DND-41 (cell line): ENCODE results near the gene C10orf90.

Experiments
- ATAC-seq: fragments of 200-7000 bp; cut with Tn5 transposase; 3 replicates; pipeline ENCODE4 v1.9.1; 2021; ENCODE audit warnings: low read depth; ENCODE audit not compliant: insufficient read depth
- DNase-seq: peaks from one replicate; pipeline ENCODE4 v3.0.0-alpha.2; 2020
- H2AFZ ChIP-seq: 2 replicates; pipeline ENCODE4 v1.6.0; 2012; ENCODE audit warnings: low read depth, low read length
- H3K27ac ChIP-seq: 2 replicates; pipeline ENCODE4 v1.5.1; 2012; ENCODE audit warnings: low read length, inconsistent platforms
- H3K27me3 ChIP-seq: fragments of 200-600 bp; sonication (generic); 2 replicates; pipeline ENCODE4 v1.6.0; 2012; ENCODE audit warnings: low read length, mild to moderate bottlenecking, inconsistent platforms; ENCODE audit not compliant: insufficient read depth, poor library complexity
- H3K36me3 ChIP-seq: 2 replicates; pipeline ENCODE4 v1.5.1; 2012; ENCODE audit warnings: low read length, inconsistent platforms; ENCODE audit not compliant: insufficient read depth
- H3K4me1 ChIP-seq: 2 replicates; pipeline ENCODE4 v1.5.1; 2012; ENCODE audit warnings: mild to moderate bottlenecking, low read length; ENCODE audit not compliant: insufficient read depth
- H3K4me2 ChIP-seq: 2 replicates; pipeline ENCODE4 v1.6.0; 2012; ENCODE audit warnings: mild to moderate bottlenecking, moderate library complexity, low read length, inconsistent platforms; ENCODE audit not compliant: insufficient read depth
- H3K4me3 ChIP-seq, 2 experiments: fragments of 200-600 bp in 1 of 2; shearing (Covaris generic) in 1 of 2; 2 replicates each; pipeline ENCODE4 v1.5.1; 2012 to 2016; ENCODE audit warnings: inconsistent platforms in 2 of 2, low read length in 2 of 2, mild to moderate bottlenecking in 2 of 2, low read depth in 1 of 2, moderate library complexity in 1 of 2
- H3K79me2 ChIP-seq: 2 replicates; pipeline ENCODE4 v1.6.0; 2012; ENCODE audit warnings: low read length, inconsistent platforms; ENCODE audit not compliant: insufficient read depth
- H3K9ac ChIP-seq: 2 replicates; pipeline ENCODE4 v1.6.0; 2012; ENCODE audit warnings: low read depth, mild to moderate bottlenecking, inconsistent platforms, low read length, moderate library complexity
- H3K9me3 ChIP-seq: 2 replicates; pipeline ENCODE4 v1.5.1; 2012; ENCODE audit warnings: low read length, moderate library complexity, mild to moderate bottlenecking, inconsistent platforms; ENCODE audit not compliant: insufficient read depth, severe bottlenecking
- H4K20me1 ChIP-seq: 2 replicates; pipeline ENCODE4 v1.6.0; 2012; ENCODE audit warnings: low read length; ENCODE audit not compliant: insufficient read depth
- CTCF ChIP-seq: IDR thresholded peaks from 2 replicates; pipeline ENCODE4 v1.5.1; 2012; ENCODE audit warnings: borderline replicate concordance, low read length, moderate library complexity, mild to moderate bottlenecking; ENCODE audit not compliant: poor library complexity, severe bottlenecking; ENCODE audit errors: extremely low read depth
- EZH2 ChIP-seq: IDR thresholded peaks from 3 replicates; pipeline ENCODE4 v1.6.1; 2012; ENCODE audit warnings: borderline replicate concordance, low read depth, mild to moderate bottlenecking, moderate library complexity, low read length, inconsistent platforms; ENCODE audit not compliant: severe bottlenecking

C10orf90 gene

GRCh38 chr10:126618466-126618865, 52.0 kb downstream of the C10orf90 start:
- no peak for ATAC-seq
- Histone ChIP-seq H3K27ac (no peak overlapping the region), H3K4me2 (no peak overlapping the region), H3K4me1 (no peaks in the 10 kb centered on the region), H3K9ac (no peak overlapping the region), H3K27me3 (no peaks in the 10 kb centered on the region), H4K20me1 (no peaks in the 10 kb centered on the region), H3K79me2 (no peaks in the 10 kb centered on the region), H3K9me3 (no peaks in the 10 kb centered on the region), H3K36me3 (no peaks in the 10 kb centered on the region), H2AFZ (no peak overlapping the region), H3K4me3 (no peak overlapping the region)
- no peak for DNase-seq
- TF ChIP-seq CTCF (no peak), EZH2 (no peak)

- Histone ChIP-seq H3K27me3 (no peaks in the 10 kb centered on the region), H3K79me2 (no peaks in the 10 kb centered on the region), H3K9ac (no peak overlapping the region), H3K9me3 (no peaks in the 10 kb centered on the region), H2AFZ (no peak overlapping the region), H3K36me3 (no peaks in the 10 kb centered on the region), H3K27ac (no peak overlapping the region), H4K20me1 (no peaks in the 10 kb centered on the region), H3K4me2 (no peak overlapping the region), H3K4me3 (no peak overlapping the region), H3K4me1 (no peaks in the 10 kb centered on the region)
- TF ChIP-seq EZH2 (no peak), CTCF (no peak)
- DNase-seq (no peak), ATAC-seq (no peak)
Observed at GRCh38 chr10:126617733-126618132, 52.8 kb downstream of the C10orf90 start.

- no peak for DNase-seq
- Histone ChIP-seq H3K27ac (no peak overlapping the region), H3K4me1 (no peaks in the 10 kb centered on the region), H4K20me1 (no peaks in the 10 kb centered on the region), H3K27me3 (no peaks in the 10 kb centered on the region), H3K79me2 (no peaks in the 10 kb centered on the region), H3K36me3 (no peaks in the 10 kb centered on the region), H2AFZ (no peak overlapping the region), H3K4me2 (no peak overlapping the region), H3K9ac (no peak overlapping the region), H3K9me3 (no peaks in the 10 kb centered on the region), H3K4me3 (no peak overlapping the region)
- TF ChIP-seq CTCF (no peak), EZH2 (no peak)
- no peak for ATAC-seq
Observed at GRCh38 chr10:126617208-126617607, 53.3 kb downstream of the C10orf90 start.

- no peak for ATAC-seq
Observed at GRCh38 chr10:126616737-126617136, 53.8 kb downstream of the C10orf90 start.

More at GRCh38 chr10:126616737-126617136, 53.8 kb downstream of the C10orf90 start:
- no peaks in the 10 kb centered on the region for H3K79me2 ChIP-seq
- H4K20me1 ChIP-seq: no peaks in the 10 kb centered on the region
- no peak overlapping the region for H3K4me2 ChIP-seq
- DNase-seq: no peak
- no peaks in the 10 kb centered on the region for H3K27me3 ChIP-seq
- no peaks in the 10 kb centered on the region for H3K4me1 ChIP-seq
- no peaks in the 10 kb centered on the region for H3K36me3 ChIP-seq
- no peak overlapping the region for H3K4me3 ChIP-seq
- H3K9me3 ChIP-seq: no peaks in the 10 kb centered on the region
- no peak overlapping the region for H3K9ac ChIP-seq
- H2AFZ ChIP-seq: no peak overlapping the region
- TF ChIP-seq EZH2 (no peak), CTCF (no peak)
- no peak overlapping the region for H3K27ac ChIP-seq
